HG02981 (cell line): Measurements from ENCODE around the gene DGCR6L.
A peak's percentile ranks its signal among the peaks of the same experiment; 100 is the strongest.
"Not testable (repeated sequence)": the region's sequence is repeated elsewhere in the genome, so short reads cannot be mapped to it uniquely, and the experiment has no call there.

Experiments used
- ATAC-seq: cut with Tn5 transposase; IDR thresholded peaks from one replicate; pipeline ENCODE4 v1.9.1; 2021; ENCODE audit warnings: mild to moderate bottlenecking, moderate library complexity; ENCODE audit not compliant: unreplicated experiment

The DGCR6L gene

DNA sequence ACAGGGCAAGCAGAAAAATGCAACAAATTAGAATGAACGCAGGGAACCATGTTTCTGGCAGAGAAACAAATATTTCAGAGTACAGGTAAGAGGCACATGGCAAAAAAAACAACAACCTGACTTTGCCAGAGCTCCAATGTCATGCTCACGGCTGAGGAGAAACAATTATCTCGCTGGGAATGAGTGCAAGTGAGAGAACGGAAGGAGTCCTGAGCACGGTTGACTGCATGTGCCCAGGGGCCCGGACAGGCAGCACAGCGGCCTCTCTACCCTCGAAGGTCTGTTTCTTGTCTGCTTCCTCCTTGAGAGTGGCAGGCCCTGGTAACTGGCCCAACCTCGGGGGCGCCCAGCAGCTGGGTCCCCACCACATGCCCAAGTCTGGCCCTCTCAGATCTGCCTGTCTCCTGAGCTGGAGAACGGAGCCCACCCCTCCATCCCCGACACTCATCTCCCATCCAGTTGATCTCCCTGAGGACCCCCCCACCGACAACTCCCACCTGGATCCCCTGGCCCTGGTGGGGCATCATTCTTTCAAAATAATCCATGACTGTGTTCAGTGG lies 27.1 kb downstream of the DGCR6L start:
- no peak for ATAC-seq

DNA sequence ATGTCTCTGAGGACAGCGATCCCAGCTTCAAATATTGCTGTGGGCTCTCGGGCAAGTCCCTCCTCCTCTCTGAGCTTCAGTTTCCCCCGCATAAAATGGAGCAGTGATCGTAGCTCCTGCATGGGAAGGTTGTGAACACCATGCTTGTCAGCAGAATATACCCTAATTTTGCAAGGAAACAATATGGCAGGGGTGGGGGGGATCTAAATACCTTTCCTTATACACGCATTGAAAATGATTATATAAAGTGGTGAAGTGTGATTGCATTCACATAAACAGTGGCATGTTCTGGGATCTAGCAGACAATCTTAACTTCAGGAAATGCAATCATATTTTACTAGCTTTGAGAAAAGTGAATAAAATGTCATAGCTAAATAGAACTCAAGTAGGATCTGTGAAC lies 27.8 kb downstream of the DGCR6L start:
- ATAC-seq: no peak

DNA sequence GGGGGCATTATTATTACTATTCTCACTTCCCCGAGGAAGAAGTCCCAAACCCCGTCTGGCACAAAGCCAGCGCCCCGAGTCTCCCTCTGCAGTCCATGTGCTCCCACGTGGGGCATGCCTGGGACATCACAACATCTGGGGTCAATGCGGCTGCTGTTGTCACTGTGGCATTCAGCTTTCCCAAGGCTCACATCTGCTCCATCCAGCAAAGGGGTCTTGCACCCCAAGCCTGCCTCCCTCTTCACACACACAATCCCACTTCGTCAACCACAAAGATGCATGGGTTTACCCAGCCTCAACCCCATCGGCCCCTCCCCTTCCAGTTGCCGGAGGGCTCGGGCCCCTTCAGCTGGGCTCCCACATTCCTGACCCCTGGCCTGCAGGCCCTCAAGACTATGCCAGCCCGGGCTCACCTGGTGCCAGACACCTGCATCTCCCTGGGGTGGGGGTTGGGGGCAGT lies 28.2 kb downstream of the DGCR6L start:
- ATAC-seq: no peak

DNA sequence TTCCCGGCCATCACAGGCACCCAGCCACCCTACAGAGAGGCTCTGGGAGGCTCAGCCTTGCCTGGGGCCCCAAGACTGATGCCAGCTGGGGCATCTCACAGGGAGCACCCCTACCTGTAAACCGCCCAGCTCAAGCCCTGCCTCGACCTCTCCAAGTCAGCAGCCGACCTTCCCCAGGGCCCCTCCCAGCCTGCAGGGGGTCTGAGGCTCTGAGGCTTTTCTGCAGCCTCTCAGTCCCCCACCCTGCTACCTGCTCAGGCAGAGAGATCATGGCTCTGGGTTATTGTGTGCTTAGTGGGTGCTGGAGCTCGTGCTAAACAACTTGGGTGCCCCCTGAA lies 28.6 kb downstream of the DGCR6L start:
- ATAC-seq: no peak

DNA sequence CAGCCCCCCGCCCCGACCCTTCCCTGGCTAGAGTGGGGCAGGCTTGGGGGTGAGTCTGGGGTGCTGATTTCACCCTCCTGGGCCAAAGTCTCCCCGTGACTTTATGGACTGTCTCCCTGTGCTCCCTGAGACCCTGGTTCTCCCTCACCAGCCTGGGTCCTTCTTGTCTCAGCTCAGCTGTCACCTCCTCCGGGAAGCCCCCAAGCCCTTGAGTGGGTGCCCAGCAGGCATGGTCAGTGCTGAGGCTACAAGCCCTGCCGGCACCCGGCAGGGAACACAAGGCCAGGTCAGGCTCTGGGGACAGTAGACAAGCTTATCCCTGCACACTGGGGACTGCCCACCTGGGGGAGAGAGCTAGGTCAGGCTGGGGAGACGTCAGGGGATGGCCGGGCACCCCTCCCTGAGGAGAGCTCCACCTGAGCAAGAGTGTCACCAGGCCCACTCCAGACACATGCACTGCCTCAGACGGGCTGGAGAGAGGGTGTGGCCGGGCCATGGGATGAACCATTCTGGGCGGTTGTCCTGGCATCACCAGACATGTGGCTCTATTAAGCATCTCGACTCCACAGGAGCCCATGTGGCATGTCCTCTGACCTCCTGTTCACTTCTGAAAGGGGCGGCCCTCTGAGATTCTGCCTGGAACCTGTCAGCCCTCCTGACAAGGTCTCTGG lies 29.1 kb downstream of the DGCR6L start:
- no peak for ATAC-seq

DNA sequence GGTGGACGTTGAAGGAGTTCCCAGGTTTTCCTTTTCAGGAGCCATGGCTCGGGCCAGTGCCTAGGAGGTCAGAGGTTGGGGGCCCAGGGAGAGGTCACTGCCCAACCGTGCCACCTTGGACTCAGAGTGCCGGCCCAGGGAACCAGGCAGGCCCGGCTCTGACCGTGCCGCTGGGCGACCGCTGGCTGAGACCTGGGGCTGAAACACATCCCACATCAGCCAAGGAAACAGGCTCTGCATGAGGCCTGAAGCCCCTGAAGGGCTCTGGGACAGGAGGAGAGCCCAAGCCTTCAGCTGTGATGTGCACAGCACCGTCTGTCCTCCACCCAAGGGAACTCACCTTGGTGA lies 29.8 kb downstream of the DGCR6L start:
- ATAC-seq: no peak

DNA sequence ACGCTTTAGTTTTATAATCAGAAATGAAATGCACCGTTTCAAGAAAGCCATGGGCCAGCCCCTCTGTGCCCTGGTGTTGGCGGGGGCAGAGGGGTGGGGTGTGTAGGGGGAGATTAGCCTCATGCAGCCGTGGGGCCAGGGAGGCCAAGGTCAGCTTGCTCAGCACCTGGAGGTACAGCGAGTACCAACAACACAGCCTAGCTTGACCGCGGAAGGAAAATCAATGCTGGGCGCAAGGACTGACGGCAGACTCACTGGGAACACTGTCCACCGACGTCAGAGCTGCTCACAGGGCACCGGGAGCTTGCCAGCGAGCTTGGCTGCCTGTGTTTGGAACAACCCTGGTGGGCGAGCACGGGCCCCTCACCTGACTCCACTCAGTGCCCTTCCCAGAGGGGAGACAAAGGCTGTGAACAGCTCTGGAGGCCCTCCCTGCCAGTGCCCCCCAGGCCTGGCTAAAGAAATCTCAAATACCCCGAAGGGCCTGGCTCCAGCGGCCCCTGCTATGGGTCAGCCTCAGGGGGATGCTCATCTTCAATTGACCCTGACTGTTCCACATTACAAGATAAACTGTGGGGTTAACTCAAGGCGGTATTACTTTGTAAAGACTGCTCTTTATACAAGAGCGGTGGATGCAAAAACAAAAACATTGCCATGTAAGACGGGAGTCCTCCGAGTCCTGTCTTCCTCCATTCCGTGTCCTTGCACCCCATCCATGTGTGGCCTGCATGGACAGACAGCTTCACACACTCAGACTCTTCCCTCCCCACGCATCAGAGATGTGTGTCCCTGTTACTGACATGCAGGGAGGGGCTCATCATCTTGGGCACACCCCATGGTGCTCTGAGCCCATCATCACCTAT lies 30.4 kb downstream of the DGCR6L start:
- ATAC-seq: not testable (repeated sequence)

DNA sequence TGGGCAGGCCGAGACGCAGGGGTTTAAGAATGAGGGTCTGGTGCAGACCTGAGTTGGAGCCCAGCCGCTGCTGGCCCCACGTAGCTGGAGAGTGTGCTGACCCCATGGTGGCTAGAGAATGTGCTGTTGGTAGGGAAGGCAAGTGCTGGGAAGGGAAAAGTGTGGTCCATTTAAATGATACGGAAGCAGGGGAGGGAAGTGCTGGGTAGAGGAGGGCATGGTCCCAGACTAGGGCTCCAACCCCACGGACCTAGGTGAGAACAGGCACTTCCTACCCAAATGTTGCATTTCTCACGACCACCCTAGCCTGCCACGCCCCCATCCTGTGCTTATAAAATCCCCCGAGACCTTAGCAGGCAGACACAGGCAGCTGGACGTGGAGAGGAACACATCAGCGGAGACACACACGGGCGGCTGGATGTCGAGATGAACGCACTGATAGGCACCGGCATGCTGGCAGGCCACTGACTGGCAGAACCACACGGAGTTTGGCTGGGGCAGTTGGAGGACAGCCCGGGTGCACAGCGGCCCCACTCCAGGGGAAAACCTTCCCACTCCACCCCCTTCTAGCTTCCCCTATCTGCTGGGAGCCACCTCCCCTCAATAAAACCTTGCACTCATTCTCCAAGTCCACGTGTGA lies 33.0 kb downstream of the DGCR6L start:
- ATAC-seq: not testable (repeated sequence)

DNA sequence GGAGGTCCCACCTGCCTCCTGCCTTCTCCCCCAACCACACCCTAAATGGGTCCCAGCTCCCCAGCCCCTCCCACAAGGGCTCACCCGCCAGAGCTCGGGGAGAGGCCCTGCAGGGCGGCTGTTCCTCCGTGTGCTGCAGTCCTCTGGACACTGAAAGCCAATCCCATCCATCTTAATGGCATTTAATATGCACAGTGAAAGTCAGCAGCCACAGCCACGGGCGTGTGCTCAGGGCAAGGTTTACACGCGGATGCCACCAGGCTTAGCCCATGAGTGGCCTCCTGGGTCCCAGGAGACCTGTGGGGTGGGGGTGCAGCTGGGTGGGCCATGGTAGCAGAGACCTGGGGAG lies 33.6 kb downstream of the DGCR6L start:
- not testable (repeated sequence) for ATAC-seq

DNA sequence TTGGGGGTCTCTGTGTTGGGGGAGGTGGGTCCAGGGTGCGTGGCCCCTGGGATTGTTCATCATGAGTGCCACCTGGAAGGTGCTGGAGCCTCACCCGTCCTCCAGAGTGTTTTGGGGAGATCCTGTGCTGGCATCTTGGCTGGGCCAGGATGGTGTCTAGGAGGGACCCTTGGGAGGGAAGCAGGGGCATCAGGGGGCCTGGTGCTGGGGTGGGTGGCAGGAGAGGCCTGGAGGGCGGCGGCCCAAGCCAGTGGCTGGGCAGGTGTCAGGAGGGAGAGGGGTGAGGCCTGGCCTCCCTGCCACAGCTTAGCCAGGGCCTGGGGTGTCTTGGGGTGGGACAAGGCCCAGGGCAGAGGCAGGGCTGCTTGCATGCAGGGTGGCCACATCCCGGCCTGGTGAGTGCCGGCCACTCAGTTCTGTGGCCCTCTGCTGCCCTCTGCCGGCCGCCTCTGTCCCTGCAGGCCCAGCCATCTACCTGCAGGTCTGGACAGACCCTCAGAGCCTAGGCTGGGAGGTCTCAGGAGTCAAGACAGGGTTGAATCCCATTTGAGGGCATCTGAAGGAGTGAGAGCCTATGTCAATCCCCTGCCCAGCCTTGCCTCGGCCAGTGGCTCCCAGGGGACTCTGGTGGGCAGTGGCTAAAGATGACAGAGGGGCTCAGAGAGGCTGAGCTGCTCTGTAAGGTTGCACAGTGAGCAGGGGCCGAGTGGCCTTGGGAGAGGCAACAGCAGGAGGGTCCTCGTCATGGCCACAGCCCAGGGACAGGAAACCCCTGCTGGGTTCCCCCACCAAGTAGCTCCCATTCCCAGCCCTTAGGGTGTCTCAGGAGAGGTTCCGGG lies 34.2 kb downstream of the DGCR6L start:
- ATAC-seq: peak; percentile 56

DNA sequence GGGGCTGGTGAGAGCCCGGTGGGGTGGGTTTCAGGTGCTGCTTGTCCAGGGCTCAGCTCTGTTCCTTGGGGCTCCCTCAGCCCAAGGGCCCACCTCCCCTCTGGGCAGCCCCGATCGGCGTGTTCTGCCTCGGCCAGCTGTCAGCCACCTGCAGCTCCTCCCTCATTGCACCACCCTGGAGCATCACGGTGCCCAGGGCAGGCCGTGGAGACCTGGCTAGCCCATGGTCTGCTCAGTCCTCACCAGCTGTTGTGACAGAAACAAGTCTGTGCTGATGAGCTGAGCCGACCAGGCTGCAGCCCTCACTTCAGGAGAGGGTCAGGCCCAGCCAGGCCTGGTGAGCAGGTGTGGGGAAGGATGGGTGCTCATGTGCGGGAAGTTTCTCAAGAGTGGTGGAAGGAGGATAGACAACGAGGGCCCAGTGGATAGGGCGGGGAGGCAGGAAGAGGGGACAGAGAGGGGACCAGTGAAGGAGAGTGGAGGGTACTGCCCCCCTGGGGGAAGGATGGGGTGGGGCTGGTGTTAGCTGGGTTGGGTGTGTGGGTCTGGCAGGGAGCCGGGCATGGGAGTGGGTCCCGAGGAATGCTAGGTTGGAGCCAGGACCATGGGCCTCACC lies 35.3 kb downstream of the DGCR6L start:
- no peak for ATAC-seq

DNA sequence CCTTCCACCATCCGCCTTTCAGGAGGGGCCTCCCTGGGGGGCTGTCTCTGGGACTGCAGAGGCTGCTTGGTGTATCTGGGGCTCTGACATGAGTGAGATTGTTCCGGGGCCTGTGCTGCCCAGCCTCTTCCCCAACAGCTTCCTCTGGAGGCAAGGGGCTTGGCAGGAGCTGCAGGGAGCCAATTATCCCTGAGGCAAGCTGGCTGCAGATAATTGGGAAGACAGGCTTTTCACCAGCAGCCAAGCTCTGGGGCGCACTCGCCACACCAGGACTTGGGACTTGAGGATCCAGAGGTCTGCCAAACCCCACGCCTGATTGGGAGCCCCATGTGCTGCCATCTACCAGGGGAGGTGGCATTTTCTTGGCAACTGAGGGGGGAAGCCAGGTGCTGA lies 36.2 kb downstream of the DGCR6L start:
- no peak for ATAC-seq

DNA sequence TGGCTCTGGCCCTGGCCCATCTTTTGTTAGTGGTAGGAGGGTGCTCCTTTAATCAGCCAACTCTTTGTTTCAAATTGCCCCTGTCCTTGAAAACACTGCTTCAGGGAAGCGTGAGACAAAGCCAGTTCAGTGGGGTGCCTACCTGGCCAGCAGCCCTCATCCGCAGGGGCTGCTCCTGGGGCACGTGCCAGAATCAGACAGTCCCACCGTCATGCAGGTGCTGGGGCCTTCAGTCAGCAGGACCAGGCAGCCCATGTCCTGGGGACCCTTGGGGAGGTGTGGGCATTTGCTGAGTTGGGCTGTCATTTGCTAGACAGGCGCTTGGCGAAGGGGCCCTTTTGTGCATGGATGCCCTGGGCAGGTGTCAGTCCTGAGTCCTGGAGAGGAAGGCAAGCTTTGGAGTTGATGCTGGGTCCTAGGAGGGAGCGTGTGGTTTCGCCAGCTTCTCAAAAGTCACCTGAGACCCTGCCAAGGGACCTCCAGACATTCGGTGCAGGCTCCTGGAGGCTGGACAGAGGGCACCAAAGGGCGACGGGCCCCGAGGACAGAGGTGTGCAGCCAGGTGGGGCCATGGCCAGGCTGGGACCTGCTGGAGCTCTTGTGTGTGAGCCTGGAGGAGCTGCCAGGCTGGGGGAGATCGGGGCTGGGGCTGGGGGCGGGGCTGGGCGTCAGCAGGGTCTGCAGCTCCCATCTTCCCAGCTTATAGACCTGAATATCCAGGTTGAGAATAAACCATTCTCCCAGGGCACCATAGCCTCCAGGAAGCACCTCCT lies 36.8 kb downstream of the DGCR6L start:
- ATAC-seq: no peak

DNA sequence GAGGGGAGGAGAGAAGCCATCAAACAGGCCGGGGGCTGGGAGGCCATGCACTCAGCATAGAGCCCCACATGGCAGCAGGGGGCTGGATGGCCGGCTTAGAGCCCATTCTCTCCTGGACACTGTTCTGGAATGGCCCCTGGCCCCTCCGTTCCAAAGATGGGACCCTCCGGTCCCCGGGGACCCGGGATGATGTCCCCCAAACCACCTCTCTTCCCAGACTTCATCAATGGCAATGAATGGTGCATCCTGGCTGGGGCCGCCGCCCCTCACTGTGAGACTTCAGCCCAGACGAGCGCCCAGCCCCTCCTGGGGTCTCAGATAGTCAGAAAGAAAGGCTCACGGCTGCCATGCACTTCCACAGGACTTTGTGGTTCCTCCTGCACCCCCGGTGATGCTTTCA lies 38.0 kb downstream of the DGCR6L start:
- ATAC-seq: no peak

DNA sequence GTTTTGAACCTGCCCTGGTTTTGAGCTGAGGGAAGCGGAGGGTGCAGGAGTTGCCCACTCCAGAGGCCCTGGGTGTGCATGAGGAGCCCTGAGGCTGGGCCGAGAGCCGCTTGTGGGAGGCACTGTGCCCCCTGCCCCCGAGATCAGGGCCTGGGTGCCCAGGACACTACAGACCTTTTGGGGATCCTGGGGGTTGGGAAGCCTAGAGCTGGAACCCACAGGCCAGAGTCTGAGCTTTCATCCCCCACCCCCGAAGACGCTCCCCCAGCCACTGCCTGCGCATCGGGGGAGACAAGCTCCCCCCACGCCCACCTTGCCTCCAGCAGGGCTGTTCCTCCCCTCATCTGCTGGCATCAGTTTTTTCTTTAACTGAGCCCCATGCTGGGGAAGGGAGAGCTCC lies 38.4 kb downstream of the DGCR6L start:
- ATAC-seq: not testable (repeated sequence)

DNA sequence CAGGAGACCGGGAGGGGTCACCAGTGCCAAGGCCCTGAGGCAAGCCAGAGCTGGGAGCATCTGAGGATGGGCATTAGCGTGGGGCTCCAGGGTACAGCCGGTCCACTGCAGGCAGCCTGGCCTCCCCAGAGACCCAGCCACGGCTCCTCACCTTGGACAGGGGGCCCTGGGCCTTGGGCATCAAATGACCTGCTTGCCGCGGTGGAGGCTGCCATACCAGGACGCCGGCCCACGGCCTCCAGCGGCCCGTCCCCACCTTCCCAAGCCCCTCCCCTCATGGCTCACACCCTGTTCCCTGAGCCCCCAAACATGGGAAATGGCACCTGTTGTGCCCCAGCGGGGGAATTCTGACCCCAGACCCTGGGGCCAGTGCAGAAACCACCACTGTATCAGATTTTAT lies 39.0 kb downstream of the DGCR6L start:
- no peak for ATAC-seq

DNA sequence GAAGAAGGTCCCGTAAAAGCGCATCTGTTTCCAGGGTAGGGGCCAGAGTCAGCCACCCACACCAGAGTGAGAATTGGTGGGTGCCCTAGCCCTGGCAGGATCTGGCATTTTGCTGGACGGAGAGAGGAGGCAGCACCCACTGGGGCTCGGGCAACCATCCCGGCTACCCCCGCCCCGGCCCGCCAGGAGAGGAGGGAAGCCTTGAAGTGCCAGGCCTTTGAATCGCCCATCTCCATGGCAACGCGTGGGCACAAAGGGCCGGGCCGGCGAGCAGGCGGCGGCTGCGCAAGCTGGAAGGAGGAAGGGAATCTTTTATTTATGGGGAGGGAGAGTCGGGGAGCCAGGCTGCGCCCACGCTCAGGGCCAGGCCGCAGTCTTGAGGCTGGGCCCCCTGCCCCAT lies 39.7 kb downstream of the DGCR6L start:
- ATAC-seq: not testable (repeated sequence)

DNA sequence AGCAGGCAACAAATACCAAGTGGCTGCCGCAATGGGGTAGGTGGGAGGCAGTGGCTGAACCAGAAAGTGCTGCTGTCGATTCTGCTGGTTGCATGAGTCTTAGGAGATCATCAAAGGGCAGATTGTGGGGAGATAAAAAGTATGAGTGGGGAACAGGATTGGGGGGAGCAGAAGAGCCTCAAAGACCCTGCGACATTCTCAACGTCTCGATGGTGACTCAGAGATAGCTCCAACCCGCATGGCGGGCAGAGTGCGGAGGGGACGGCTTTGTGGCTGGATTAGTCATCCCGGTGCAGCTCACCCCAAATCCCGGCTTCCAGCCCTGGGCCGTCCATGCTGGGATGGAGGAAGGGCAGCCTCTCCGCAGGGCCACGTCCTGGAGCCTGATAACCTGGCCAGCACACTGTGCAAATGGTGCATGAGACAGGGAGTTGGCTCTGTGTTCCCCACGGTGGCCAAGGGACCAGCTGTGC lies 40.2 kb downstream of the DGCR6L start:
- no peak for ATAC-seq

DNA sequence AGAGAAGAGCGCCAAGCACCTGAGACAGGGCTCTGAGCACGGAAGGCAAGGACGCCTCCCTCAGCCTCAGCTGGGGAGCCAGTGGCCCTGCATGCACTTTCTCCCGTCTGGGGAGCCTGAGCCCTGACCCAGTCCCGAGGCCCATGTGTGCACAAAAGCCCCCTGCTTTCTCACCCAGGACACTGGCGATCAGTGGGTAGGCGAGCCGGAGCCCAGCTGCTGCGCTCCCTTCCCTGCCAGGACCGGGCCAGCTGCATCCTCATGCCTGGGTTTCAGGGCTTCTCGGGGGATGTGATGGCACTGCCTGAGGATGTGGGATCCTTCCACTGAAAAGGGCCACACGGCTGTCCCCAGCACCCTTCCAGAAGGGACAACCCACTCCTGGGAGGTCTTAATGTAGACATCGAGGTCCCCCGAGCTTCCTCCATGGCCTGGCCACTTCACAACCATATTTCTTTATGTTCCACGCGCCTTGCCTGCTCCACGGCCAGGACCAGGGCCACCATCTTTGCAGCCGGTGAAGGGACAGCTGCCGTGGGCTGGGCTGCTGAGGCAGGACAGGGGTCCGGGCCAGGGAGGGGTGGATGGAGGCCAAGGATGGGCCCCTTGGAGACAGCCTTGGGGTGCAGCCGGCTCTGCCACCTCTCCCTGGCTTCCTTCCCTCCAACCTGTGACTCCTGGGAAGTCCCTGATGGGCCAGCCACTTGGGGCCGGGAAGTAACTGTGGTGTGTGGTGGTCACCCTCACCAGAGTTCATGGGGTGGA lies 41.0 kb downstream of the DGCR6L start:
- ATAC-seq: not testable (repeated sequence)
